ENCODE results near the gene POTEJ.
"Not testable (repeated sequence)": the region's sequence is repeated elsewhere in the genome, so short reads cannot be mapped to it uniquely, and the experiment has no call there.

DNA sequence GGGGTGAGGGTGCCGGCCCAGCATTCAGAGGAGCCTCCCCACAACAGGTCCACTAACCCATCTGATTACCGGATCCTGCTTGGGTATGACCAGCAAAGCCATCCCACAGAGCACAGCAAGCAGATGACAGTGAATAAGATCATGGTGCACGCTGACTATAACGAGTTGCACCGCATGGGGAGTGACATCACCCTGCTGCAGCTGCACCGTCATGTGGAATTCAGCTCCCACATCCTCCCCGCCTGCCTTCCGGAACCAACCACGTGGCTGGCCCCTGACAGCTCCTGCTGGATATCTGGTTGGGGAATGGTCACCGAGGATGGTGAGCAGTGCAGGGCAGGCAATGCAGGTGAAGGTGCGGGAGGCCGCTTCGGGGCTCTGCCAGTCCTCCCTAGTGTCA is 37.0 kb upstream of the POTEJ start:
- not testable (repeated sequence) for TF ChIP-seq YY1 (IDR thresholded peaks at IDR 0.05); RAD21 (IDR thresholded peaks at IDR 0.05); JUND (IDR thresholded peaks at IDR 0.05); SP1 (IDR thresholded peaks at IDR 0.05); EGR1 (IDR thresholded peaks at IDR 0.05; ENCODE audit: low read depth in 2 of 2); TAF1 (conservative IDR thresholded peaks at IDR 0.05)
- TF ChIP-seq, protein P1, sequence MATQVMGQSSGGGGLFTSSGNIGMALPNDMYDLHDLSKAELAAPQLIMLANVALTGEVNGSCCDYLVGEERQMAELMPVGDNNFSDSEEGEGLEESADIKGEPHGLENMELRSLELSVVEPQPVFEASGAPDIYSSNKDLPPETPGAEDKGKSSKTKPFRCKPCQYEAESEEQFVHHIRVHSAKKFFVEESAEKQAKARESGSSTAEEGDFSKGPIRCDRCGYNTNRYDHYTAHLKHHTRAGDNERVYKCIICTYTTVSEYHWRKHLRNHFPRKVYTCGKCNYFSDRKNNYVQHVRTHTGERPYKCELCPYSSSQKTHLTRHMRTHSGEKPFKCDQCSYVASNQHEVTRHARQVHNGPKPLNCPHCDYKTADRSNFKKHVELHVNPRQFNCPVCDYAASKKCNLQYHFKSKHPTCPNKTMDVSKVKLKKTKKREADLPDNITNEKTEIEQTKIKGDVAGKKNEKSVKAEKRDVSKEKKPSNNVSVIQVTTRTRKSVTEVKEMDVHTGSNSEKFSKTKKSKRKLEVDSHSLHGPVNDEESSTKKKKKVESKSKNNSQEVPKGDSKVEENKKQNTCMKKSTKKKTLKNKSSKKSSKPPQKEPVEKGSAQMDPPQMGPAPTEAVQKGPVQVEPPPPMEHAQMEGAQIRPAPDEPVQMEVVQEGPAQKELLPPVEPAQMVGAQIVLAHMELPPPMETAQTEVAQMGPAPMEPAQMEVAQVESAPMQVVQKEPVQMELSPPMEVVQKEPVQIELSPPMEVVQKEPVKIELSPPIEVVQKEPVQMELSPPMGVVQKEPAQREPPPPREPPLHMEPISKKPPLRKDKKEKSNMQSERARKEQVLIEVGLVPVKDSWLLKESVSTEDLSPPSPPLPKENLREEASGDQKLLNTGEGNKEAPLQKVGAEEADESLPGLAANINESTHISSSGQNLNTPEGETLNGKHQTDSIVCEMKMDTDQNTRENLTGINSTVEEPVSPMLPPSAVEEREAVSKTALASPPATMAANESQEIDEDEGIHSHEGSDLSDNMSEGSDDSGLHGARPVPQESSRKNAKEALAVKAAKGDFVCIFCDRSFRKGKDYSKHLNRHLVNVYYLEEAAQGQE (IDR thresholded peaks at IDR 0.05), result not testable (repeated sequence)
- TF ChIP-seq, protein P2, sequence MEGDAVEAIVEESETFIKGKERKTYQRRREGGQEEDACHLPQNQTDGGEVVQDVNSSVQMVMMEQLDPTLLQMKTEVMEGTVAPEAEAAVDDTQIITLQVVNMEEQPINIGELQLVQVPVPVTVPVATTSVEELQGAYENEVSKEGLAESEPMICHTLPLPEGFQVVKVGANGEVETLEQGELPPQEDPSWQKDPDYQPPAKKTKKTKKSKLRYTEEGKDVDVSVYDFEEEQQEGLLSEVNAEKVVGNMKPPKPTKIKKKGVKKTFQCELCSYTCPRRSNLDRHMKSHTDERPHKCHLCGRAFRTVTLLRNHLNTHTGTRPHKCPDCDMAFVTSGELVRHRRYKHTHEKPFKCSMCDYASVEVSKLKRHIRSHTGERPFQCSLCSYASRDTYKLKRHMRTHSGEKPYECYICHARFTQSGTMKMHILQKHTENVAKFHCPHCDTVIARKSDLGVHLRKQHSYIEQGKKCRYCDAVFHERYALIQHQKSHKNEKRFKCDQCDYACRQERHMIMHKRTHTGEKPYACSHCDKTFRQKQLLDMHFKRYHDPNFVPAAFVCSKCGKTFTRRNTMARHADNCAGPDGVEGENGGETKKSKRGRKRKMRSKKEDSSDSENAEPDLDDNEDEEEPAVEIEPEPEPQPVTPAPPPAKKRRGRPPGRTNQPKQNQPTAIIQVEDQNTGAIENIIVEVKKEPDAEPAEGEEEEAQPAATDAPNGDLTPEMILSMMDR (IDR thresholded peaks at IDR 0.05; ENCODE audit: low read depth, low read length, missing input control), result not testable (repeated sequence)

All from liver (tissue), 3 donors.